NCI-H146 treated with DMSO at 0.1 percent for 48 hours (cell line): ENCODE results near the gene CRACR2B.

ENCODE experiments used
- DNase-seq: peaks from one replicate; lab custom pipeline; 2025; ENCODE audit not compliant: unreplicated experiment; lab: John Stamatoyannopoulos, UW

Gene CRACR2B

GRCh38 chr11:827897-828192 is at the start of gene CRACR2B:
CRACR2B (plus strand) TSS chr11:827919; CDS start chr11:828608, 689 bp downstream.
- no peak for DNase-seq

- DNase-seq: no peak
Measured at GRCh38 chr11:778976-779954, 48.5 kb upstream of the CRACR2B start.

GRCh38 chr11:779955-780532 is 47.7 kb upstream of the CRACR2B start:
- no peak for DNase-seq

GRCh38 chr11:782264-783174 is 45.2 kb upstream of the CRACR2B start:
- DNase-seq: no peak

- DNase-seq: peak; percentile 25
Measured at GRCh38 chr11:783581-784015, 44.1 kb upstream of the CRACR2B start.

GRCh38 chr11:786235-787083 is 41.3 kb upstream of the CRACR2B start:
- no peak for DNase-seq

GRCh38 chr11:787084-787675 is 40.5 kb upstream of the CRACR2B start:
- no peak for DNase-seq

GRCh38 chr11:788009-788640 is 39.6 kb upstream of the CRACR2B start:
- no peak for DNase-seq

- DNase-seq: peak; percentile 13
Measured at GRCh38 chr11:788953-789940, 38.5 kb upstream of the CRACR2B start.

- no peak for DNase-seq
Measured at GRCh38 chr11:789943-790342, 37.8 kb upstream of the CRACR2B start, which contains the start of gene CEND1. CEND1 (minus strand) TSS chr11:790090; CDS start chr11:788576, 1,514 bp downstream.

GRCh38 chr11:790721-791564 is 36.8 kb upstream of the CRACR2B start:
- DNase-seq: no peak

- no peak for DNase-seq
Measured at GRCh38 chr11:791658-792534, 35.8 kb upstream of the CRACR2B start.

- no peak for DNase-seq
Measured at GRCh38 chr11:792535-792821, 35.2 kb upstream of the CRACR2B start.

GRCh38 chr11:792873-793272 is 34.8 kb upstream of the CRACR2B start:
- no peak for DNase-seq

- DNase-seq: no peak
Measured at GRCh38 chr11:793556-793955, 34.2 kb upstream of the CRACR2B start.

GRCh38 chr11:794013-794765 is 33.5 kb upstream of the CRACR2B start:
- no peak for DNase-seq
